GM18511 (cell line): Measurements from ENCODE around the gene RBP2.
A peak's percentile ranks its signal among the peaks of the same experiment; 100 is the strongest.
"Not testable (repeated sequence)": the region's sequence is repeated elsewhere in the genome, so short reads cannot be mapped to it uniquely, and the experiment has no call there.

Experiments
- ATAC-seq: cut with Tn5 transposase; IDR thresholded peaks from one replicate; pipeline ENCODE4 v1.9.1; 2021; ENCODE audit warnings: mild to moderate bottlenecking, moderate library complexity; ENCODE audit not compliant: unreplicated experiment

The RBP2 gene

DNA sequence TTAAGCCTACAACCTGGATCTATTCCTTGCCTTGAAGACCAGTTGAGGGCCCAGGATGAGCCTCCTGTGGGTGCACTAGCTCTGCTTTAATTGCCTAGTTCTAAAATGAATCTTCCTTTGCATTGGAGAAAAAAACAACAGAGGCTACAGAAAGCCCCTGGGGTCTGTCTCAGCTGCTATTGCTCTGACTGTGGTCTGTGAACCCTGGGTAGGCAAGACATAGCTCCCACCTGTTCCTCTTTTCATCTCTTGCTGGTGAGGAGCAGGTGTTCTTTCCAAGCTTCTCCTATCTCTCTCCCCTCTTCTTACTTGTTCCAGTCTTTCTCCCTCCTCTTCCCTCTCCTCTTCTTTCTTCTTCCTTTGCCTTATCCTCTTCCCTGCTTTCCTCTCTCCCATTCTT lies 28.8 kb downstream of the RBP2 start:
- ATAC-seq = no peak

DNA sequence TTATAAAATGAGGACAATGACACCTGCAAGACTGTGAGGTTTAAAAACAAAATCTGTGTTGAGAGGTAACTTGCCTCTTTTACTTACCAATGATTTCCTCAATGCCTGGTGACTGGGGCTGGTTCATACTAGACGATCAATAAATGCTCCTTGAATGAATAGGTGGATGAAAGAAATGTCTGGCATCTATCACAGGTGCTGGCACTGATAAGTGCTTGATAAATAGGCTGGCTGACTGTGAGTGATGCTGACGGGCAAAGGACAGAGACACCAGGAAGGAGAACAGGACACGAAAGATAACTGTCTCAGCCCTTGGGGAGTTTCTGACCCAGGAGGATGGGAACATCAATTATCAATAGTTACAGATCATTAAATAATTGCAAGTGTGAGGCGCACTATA lies 31.9 kb downstream of the RBP2 start:
- no peak for ATAC-seq

DNA sequence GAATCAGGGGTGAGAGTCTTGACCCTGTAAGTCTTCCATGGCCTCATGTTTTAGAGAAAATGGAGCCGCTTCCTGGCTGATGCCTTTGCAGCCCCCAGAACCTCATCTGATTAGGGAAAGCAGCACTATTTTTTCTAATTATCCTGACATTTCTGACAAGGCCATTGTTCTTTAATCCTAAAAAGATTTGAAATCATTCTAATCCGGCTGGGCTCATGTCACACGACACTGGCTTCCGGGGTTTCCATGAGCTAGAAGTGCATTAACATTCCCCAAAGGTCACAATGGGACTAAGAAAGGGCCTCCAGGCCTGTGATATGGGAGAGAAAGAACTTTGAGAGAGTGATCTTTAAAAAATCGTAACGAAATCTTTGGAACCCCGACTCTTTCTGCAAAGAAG lies 33.1 kb downstream of the RBP2 start:
- no peak for ATAC-seq

DNA sequence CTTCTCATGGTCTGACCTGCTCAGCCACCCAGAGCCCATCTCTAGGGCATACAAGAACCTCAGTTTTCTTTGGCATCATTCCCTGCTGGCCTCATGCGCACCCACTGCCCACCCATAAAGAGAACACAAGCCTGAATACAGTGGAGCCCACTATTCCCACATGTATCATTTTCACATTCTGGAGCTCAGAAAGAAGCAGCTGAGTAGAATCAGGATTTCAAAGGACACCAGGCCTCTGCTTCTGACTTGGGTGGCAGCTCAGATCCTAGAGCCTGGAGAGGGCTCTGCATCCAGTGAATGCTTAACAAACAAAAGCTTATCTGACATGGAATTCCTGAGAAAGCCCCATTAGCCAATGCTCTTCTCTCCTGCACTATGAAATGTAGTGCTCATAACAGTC lies 34.7 kb downstream of the RBP2 start:
- no peak for ATAC-seq

DNA sequence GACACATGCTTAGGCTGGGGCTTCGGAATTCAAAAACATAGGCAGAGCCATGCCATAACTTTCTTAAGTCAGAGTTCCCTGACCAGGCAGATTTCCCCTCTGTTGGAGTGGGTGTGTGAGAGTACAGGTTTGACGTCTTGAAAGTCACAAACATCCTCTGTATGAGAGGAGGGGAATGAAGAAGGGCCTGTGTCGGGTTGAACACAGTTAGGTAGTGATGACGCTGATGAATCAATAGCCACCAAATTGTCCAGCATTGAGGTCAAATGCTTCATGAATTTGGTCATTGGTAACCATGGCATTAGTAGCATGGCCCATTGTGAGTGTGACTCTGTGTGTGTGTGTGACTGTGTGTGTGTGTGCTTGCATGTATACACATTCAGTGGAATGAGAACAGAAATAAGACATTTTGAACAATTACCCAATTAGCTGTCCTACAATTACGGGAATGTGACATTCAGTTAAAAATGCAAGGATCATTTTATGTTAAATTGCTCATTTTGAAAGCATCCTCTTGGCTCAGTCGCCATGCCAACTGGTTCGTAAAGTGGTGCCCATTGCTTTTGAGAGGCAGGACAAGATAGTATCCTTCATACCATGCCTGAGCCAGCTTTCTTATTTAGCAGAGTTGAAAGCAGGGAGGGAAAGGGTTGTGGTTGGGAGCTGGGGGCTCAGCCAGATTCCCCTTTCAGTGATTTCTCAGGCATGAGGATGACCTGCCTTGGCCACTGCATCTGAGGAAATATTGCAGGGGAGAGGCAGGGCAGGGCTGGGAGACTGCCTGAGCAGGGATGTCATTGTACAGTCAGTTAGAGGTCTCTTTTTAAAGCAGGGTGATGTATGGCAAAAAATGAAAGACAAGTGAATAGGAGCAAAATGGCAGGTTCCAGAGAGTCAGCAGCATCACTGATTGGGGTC lies 35.4 kb downstream of the RBP2 start:
- ATAC-seq = no peak

DNA sequence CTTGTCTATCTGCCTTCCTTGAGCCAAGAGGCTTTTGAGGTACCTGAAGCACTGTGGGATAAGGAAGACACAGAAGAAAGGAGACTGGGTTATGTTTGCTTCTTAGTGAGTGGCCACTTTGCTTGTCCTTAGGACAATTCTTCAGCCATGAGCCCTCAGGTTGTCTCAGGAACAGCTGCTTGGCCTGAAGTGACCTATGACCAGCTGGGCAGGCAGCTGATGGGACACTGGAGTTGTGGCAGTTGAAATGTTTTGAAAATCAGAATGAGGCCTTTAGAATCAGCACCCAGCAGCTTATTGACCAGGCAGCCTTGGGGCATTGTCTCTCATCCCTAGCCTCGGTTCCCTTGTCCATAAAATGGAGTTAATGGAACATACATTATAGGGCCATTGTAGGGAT lies 37.0 kb downstream of the RBP2 start:
- ATAC-seq = no peak

DNA sequence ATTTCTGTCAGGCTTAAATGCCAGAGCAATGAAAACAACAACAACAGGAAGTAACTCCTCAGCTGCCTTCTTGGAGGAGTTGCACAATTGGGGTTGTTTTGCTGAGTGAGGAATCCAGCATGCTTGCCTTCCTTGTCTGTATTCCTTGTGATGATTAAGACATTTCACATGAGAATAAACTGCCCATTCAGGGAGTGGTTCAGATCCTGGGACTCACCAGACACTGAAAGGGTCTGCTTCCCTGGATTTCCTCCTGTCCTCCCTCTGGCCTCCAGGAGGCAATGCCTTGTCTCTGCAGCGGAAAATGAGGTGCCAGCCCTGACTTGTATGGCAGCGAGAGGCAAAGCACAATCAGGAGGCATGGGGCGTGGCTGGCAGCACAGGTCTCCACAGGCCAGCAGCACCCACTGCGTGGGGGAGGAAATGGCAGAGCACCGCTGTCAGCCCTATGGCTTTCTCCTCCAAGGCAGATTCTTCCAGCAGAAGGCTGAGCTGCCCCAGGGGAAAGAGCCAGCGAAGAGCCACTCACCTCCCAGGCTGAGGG lies 41.5 kb downstream of the RBP2 start:
- no peak for ATAC-seq

DNA sequence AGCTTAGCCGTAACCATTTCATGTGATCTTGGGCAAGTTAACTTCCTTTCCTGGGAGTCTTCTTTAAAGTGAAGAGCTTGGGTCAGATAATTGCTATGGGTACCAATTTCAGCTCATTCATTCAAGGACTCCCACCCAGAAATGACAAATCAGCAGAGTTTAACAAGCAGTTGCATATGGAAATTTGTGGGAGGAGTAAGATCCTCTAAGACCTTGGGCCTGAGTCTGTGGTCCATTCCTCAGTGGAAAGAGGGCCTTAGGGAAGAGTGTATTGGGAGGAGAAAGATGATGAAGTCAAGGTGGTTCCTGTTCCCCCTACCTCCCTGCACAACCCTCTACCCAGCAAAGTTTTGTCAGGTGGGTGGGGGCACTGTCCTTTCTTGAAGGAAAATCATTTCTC lies 42.1 kb downstream of the RBP2 start:
- no peak for ATAC-seq

DNA sequence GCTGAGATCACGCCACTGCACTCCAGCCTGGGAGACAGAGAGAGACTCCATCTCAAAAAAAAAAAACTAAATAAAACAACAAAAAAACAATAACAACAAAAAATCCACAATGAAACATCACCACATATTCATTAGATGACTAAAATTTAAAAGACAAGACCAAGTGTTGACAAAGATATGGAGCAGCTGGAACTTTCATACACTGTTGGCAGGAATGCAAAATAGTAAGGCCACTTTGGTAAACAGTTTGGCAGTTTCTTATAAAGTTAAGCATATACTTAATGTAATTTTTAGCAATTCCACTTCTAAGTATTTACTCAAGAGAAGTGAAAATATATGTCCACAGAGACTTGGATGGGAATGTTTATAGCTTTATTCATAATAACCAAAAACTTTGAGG lies 43.2 kb downstream of the RBP2 start:
- no peak for ATAC-seq

DNA sequence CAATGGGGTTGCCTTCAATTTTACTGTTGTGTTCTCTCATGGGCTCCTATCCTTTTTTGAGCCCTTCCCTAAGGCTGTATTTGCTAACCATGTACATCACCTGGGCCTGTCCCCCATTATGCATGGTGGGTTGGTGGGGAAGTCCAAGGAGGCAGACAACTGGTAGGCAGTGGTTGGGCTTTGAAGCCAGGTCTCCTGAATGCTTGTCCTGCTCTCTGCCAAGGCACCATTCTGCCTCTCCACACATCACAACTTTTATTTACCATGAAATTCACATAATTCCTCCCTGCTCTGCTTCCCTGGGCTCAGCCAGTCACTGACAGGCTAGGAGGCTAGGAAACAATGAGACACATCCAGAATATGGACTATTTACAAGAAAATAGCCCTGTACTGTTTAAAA lies 45.8 kb downstream of the RBP2 start:
- ATAC-seq = no peak

DNA sequence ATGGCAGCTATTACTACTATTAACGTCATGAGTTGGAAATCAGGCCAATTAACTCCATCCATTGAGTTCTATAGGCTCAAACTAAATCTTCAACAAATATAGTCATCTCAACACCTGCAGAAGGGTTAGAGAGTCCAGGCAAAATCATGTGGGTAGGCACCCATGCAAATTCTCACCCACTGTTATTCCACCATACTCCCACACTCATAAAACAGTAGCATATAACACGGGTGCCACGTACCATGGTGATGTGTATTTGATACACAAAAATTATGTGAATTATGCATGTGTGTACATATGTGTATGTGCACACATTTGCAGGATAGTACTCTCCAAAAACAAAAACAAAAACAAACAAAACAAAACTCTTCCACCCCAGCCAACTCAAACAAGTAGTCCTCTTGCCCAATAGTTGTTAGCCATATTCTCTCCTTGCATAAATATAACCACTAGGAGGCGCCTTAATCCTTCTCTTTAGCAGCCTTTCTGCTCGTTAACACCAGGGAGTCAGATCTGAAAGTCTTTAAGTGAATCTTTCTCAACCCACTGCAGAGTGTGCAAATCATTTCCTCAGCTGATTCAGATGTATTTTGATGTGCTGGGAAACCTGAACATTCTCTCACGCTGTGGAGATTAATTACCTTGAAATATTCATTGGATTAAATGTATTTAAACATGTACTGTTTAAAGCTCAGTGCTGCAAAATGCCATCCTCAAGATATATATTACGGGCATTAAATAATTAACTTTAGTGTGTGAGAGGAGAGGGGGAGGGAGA lies 48.8 kb downstream of the RBP2 start:
- peak; percentile 80 for ATAC-seq

DNA sequence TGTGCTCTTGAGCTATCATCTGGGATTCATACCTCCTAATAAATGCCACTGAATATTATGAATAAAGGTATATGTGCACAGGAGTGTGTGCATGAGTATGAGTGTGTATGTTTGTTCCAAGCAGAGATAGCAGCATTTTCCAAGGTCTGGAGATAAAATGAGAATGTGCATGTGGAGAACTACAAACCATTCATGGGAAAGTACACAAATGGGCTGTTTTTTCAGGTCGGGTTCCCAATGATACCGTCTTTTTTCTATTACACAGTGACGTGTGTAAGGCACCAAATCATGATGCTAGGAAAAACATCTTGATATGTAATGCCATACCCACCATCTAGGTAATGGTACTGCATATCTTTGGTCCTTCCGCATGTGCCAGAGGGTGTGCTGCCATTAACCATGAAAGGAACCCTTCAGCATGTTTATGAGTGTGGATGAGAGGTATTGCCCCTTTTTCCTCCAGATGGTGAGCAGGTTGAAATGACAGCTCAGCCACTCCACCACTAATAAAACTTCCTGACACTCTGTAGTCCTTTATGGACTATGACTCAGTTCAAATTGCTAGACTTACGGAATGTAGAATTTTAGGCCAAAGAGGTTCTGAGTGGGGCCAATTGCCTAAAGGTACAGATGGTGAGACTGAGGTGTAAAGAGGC lies 50.4 kb downstream of the RBP2 start:
- ATAC-seq = no peak

DNA sequence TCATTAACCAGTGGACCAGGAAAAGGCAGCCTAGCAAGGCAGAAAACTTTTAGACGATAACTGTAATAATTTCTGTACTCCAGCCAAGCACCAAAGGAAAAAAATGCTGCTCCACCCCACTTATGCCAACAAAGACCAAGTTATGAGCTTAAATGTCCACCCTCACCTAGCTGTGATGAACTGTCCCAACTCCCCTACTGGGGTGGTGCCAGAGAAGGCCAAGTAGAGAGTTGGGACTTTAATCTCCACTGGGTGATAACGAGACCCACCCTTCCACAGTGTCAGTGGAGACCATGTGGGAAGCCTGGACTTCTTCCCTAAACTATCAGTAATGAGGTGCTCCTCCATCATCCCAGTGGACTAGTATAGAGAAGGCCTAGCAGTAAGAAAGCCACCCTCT lies 53.1 kb downstream of the RBP2 start:
- ATAC-seq = no peak

DNA sequence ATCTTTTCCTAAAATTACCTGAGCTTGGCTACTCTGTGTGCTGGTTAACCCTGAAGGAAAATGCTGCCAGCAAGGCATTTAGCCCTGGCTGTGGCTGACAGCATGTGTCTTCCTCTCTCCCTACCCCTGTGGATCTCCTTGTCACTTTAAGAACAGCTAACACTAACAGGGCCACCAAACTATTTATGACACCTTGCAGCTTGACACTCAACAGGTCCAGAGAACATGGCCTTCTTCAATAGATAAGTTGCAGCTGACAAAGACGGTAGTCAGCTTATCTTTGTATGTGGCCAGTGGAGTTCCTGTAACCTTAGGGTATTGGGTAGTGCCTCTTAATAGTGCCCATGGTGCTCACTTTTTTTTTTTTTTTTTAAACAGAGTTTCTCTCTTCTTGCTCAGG lies 54.9 kb downstream of the RBP2 start:
- ATAC-seq = no peak

DNA sequence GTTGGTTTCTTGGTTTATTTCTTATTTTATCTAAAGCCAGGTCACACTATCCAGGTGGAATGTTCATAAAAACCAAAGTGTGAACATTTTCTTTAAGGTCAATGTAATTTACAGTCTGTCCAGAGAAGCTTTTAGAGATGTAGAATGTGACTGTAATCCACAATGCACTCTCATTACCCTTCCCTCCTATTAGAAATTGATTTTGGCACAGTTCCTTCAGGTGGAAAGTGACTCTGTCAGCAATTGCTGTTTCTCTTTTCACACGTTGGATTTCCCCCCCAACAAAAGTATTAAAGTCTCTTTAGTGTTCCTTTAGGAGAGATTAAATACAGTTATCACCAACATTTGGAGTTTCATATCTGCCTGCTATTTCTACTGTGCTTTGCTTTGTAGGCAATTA lies 55.3 kb downstream of the RBP2 start:
- no peak for ATAC-seq

DNA sequence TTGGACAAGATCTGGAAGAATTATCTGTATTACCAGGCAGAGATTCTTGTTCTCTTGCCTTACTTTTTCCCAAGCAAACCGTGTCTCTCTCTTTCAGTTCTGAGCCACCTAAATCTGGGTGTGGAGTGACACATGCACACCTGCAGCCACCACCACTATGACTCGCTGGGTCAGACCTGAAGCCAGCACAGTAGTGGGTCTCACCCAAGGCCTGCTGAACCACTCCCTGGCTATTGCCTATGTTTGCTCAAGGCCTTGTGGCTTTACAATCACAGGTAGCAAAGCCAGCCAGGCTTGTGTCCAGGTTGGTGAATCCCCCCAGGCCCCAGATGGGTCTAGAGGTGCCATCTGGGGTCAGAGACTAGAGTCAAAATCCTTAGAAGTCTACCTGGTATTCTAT lies 58.2 kb downstream of the RBP2 start:
- ATAC-seq = no peak

DNA sequence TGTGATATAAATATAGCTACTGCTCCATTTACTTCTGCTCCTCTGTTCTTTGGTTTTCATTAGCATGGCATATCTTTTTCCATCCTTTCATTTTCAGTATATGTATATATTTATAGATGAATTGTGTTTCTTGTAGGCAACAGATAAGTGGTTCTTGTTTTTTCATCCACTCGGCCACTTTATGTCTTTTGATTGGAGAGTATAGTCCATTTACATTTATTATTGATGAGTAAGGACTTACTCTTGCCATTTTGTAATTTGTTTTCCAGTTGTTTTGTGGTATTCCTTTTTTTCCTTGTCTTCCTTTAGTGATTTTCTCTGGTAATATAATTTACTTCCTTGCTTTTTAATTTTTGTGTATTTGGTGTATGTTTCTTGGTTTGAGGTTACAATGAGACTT lies 60.0 kb downstream of the RBP2 start:
- ATAC-seq = no peak

DNA sequence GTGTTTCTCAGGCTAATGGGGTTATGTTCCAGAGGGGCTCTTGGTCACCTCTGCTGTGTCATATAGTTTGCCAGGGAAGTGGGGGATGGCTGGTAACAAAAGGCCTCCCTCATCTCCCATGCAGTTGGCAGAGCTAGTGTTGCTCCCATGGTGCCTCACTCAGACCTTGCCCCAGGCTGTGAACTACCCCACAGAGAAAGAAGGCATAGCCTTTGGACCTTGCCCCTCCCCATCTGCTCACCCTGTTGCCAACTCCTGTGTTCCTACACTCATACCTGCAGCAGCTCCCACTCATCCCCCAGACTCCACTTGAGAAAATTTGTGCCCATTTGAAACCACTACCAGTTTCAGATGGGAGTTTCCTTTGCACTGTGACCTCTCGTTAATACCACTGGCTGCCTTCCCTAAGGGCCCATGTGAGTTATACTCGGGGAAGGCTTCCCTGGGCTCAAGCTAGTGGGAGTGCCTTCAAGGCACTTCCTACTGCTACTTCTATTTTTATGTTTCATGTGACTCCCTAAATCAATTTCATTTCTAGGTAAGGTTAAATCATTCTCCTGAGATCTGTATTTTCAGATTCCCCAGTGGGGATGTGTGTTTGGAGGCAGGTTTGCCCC lies 61.6 kb downstream of the RBP2 start:
- no peak for ATAC-seq

DNA sequence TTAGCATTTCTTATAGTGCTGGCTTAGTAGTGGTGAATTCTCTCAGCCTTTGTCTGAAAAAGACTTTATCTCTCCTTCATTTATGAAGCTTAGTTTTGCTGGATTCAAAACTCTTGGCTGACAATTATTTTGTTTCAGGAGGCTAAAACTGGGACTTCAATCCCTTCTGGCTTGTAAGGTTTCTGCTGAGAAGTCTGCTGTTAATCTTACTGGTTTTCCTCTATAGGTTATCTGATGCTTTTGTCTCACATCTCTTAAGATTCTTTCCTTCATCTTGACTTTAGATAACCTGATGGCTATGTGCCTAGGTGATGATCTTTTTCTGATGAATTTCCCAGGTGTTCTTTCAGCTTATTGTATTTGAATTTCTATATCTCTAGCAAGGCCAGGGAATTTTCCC lies 63.4 kb downstream of the RBP2 start:
- ATAC-seq = not testable (repeated sequence)
